HFFc6 (cell line): Measurements from ENCODE around the gene EGFL6. TPM values are rescaled to one million over a fixed set of nuclear protein-coding genes. Genes with fewer than 3 reads are reported as not detected.

ENCODE experiments used
- DNase-seq: peaks from one replicate; pipeline ENCODE4 v3.0.0-alpha.2; 2018
- H3K27ac Mint-ChIP-seq: 2 replicates; pipeline ENCODE4 v1.8.0; 2020; ENCODE audit warnings: mild to moderate bottlenecking, mixed read lengths
- H3K27me3 Mint-ChIP-seq: 2 replicates; pipeline ENCODE4 v1.8.0; 2021; ENCODE audit warnings: mild to moderate bottlenecking, moderate library complexity, mixed read lengths; ENCODE audit not compliant: insufficient read depth
- H3K36me3 Mint-ChIP-seq: 2 replicates; pipeline ENCODE4 v1.8.0; 2021; ENCODE audit warnings: low read depth, mixed read lengths
- H3K4me1 Mint-ChIP-seq: 2 replicates; pipeline ENCODE4 v1.8.0; 2020; ENCODE audit warnings: low read depth, mixed read lengths
- H3K4me3 Mint-ChIP-seq: 2 replicates; pipeline ENCODE4 v1.8.0; 2020; ENCODE audit warnings: mild to moderate bottlenecking, moderate library complexity, mixed read lengths
- H3K9me3 Mint-ChIP-seq: 2 replicates; pipeline ENCODE4 v1.8.0; 2020; ENCODE audit warnings: mild to moderate bottlenecking, mixed read lengths
- total RNA-seq, 6 experiments: library from RNA; stranded (reverse); fragmentation: NEBNext Ultra II Directional; extraction: Animal tissue kit (Norgen Biotek cat#: 25700); gene quantifications; 2 replicates in 1 of 6; 3 replicates in 5 of 6; pipeline ENCODE4 v1.2.3, GENCODE V29; 2021
- TF ChIP-seq, protein P1 (sequence below): fragments of 200-600 bp; sonication (generic); IDR thresholded peaks from 2 replicates; pipeline ENCODE4 v1.5.0; 2021; ENCODE audit warnings: antibody characterized with exemption, mild to moderate bottlenecking

EGFL6 gene
- total RNA-seq, 6 experiments from 2014 or later: not detected

DNA sequence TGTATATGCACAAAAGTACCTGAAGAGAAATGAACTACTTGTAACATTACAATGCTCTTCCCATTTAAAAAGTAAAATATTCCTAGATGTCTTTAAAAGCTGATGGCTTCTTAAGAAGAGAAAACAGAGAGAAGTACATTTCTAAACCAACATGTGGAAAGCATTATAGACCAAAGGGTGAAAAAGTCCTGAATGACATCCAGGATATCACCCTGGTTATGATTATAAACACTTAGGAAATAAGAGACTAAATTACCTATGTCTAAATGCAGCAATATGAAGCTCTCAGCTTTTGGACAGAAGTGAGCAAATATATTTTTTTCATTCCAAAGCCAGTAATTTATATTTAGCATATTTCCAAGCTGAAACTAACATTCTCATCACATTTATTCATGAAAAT, 21.7 kb upstream of the EGFL6 start:
- H3K9me3 Mint-ChIP-seq: no peaks in the 10 kb centered on the region
- no peaks in the 10 kb centered on the region for H3K36me3 Mint-ChIP-seq
- H3K27me3 Mint-ChIP-seq: peaks cover 1% of the 10 kb centered on the region; the same call in 1 of the 2 replicates
- no peak overlapping the region for H3K27ac Mint-ChIP-seq
- DNase-seq: no peak
- no peak overlapping the region for H3K4me3 Mint-ChIP-seq
- TF ChIP-seq, protein P1, sequence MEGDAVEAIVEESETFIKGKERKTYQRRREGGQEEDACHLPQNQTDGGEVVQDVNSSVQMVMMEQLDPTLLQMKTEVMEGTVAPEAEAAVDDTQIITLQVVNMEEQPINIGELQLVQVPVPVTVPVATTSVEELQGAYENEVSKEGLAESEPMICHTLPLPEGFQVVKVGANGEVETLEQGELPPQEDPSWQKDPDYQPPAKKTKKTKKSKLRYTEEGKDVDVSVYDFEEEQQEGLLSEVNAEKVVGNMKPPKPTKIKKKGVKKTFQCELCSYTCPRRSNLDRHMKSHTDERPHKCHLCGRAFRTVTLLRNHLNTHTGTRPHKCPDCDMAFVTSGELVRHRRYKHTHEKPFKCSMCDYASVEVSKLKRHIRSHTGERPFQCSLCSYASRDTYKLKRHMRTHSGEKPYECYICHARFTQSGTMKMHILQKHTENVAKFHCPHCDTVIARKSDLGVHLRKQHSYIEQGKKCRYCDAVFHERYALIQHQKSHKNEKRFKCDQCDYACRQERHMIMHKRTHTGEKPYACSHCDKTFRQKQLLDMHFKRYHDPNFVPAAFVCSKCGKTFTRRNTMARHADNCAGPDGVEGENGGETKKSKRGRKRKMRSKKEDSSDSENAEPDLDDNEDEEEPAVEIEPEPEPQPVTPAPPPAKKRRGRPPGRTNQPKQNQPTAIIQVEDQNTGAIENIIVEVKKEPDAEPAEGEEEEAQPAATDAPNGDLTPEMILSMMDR: no peak
- no peaks in the 10 kb centered on the region for H3K4me1 Mint-ChIP-seq

DNA sequence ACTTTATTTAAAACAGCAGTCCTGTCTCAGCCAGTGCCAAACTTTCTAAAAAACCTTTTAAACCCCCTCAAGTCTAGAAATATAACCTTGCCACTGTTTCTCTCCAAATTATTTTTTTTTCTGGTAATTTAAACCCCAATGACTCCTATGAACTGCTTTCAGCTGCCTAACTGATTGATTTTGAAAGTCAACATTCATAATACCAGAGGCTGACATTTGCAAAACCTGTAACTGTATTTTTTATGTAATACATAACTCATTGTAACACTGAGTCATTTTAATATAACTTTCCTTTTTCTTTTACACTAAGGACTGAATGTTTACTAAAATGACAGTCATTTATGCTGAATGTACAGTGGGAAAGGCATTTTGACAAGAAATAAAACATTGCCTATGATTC, 19.1 kb upstream of the EGFL6 start:
- Mint-ChIP-seq H3K36me3 (no peaks in the 10 kb centered on the region), H3K27me3 (peaks cover 3% of the 10 kb centered on the region)
- no peak for DNase-seq

DNA sequence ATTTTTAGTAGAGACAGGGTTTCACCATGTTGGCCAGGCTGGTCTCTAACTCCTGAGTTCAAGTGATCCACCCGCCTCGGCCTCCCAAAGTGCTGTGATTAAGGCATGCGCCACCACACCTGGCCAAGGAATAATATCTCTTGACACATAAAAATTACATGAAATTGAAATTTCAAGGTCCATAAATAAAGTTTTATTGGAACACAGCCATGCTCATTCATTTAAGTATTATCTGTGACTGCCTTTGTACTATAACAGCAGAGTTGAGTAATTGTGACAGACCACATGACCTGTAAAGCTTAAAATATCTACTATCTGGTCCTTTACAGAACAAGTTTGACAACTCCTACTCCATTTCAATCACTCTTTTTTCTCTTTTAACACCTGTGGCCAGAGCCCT, 17.8 kb upstream of the EGFL6 start:
- TF ChIP-seq, protein P1: no peak
- Mint-ChIP-seq H3K36me3 (no peaks in the 10 kb centered on the region), H3K27me3 (peaks cover 2% of the 10 kb centered on the region), H3K9me3 (no peaks in the 10 kb centered on the region), H3K4me1 (no peaks in the 10 kb centered on the region), H3K4me3 (no peak overlapping the region), H3K27ac (no peak overlapping the region)
- DNase-seq: no peak

More for the DNA sequence above, 19.1 kb upstream of the EGFL6 start:
- Mint-ChIP-seq H3K9me3 (no peaks in the 10 kb centered on the region), H3K27ac (no peak overlapping the region), H3K4me1 (no peaks in the 10 kb centered on the region), H3K4me3 (no peak overlapping the region)
- TF ChIP-seq, protein P1: no peak

DNA sequence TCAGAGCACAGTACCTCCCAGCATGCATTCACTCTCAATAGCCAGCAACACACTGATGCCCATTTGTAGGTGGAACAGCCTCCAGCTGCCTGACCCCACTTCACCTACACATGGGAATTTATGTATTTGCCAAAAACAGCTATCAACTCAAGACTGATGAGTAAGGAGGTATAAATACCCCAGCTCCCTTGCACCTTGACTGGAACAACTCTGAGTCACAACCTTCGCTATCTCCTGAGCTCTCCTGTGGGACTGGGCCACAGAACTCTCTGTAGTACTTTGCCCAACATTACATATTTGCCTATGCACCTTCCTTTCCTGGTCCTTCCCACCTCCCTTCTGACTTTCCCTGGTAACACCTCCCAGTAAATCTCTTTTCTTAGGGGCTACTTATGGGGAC, 16.5 kb upstream of the EGFL6 start:
- Mint-ChIP-seq H3K36me3 (no peaks in the 10 kb centered on the region), H3K4me3 (no peak overlapping the region), H3K9me3 (no peaks in the 10 kb centered on the region), H3K4me1 (no peaks in the 10 kb centered on the region), H3K27ac (no peak overlapping the region), H3K27me3 (peaks cover 2% of the 10 kb centered on the region; the same call in 1 of the 2 replicates)
- TF ChIP-seq, protein P1: no peak
- DNase-seq: no peak

DNA sequence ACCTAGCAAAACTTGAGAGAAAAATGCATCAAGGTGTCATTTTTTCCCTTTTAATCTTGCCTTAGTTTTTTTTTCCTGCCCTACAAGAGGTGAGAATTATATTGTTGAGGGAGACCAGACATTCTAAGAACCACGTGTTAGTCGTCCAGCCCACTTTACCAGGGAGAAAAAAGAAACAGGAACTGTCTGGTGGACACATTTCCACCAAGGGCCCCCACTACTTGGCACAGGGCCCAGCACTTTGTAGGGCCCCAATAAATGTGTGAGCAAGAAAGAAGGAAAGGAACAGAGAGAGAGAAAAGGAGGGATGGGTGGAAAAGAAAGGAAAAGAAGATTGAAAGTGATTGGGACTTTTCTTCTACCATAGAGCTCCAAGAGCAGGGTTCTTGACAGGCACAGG, 3.9 kb upstream of the EGFL6 start:
- Mint-ChIP-seq H3K36me3 (no peaks in the 10 kb centered on the region), H3K27ac (no peak overlapping the region), H3K9me3 (no peaks in the 10 kb centered on the region), H3K4me3 (no peak overlapping the region), H3K4me1 (no peaks in the 10 kb centered on the region), H3K27me3 (peaks cover 13% of the 10 kb centered on the region)
- TF ChIP-seq, protein P1: no peak
- no peak for DNase-seq

DNA sequence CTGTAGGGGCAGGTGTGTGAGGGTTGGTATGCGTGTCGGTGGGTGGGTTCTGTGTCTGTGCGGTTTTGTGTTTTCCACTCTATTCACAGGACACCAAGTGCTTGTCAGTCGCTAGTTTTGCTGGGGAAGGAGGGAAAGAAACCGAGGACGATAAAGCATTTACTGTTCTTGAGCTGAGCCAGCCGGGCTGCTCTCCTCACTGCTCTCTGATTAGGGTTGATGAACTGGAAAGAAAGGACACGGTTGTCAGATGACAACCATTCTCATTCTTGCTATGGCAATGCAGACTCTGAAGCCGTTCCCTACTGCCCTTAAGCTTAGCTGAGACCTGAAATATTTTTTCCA, 832 bp downstream of the EGFL6 start:
- TF ChIP-seq, protein P1: no peak
- DNase-seq: no peak
- Mint-ChIP-seq H3K9me3 (no peaks in the 10 kb centered on the region; the same call in 1 of the 2 replicates), H3K36me3 (no peaks in the 10 kb centered on the region), H3K4me3 (no peak overlapping the region), H3K27me3 (peaks cover 17% of the 10 kb centered on the region), H3K27ac (no peak overlapping the region), H3K4me1 (no peaks in the 10 kb centered on the region)
